Measurements from ENCODE around the gene ALDH1A3.

Gene ALDH1A3

GRCh38 chr15:100859970-100860828 lies 19.4 kb upstream of the ALDH1A3 start:
- no peak overlapping the region for H3K27ac ChIP-seq (ENCODE audit: insufficient read depth, low read length, poor library complexity, severe bottlenecking)

GRCh38 chr15:100860829-100861510 lies 18.7 kb upstream of the ALDH1A3 start:
- Histone ChIP-seq H3K27ac (ENCODE audit: insufficient read depth, low read length, poor library complexity, severe bottlenecking) (no peak overlapping the region), H3K27me3 (replicated peaks; ENCODE audit: control insufficient read depth, insufficient read depth, low read length, poor library complexity, severe bottlenecking) (no peaks in the 10 kb centered on the region), H3K4me1 (ENCODE audit: control insufficient read depth, insufficient read depth, low read length, poor library complexity, severe bottlenecking) (no peaks in the 10 kb centered on the region), H3K9me3 (ENCODE audit: control insufficient read depth, low read length) (no peaks in the 10 kb centered on the region), H3K36me3 (ENCODE audit: control insufficient read depth, insufficient read depth, low read length) (no peaks in the 10 kb centered on the region), H3K4me3 (ENCODE audit: insufficient read depth, low read depth, low read length, poor library complexity, severe bottlenecking) (no peak overlapping the region)
- DNase-seq = no peak

More at GRCh38 chr15:100859970-100860828, 19.4 kb upstream of the ALDH1A3 start:
- Histone ChIP-seq H3K27me3 (replicated peaks; ENCODE audit: control insufficient read depth, insufficient read depth, low read length, poor library complexity, severe bottlenecking) (no peaks in the 10 kb centered on the region), H3K36me3 (ENCODE audit: control insufficient read depth, insufficient read depth, low read length) (no peaks in the 10 kb centered on the region), H3K9me3 (ENCODE audit: control insufficient read depth, low read length) (no peaks in the 10 kb centered on the region), H3K4me3 (ENCODE audit: insufficient read depth, low read depth, low read length, poor library complexity, severe bottlenecking) (no peak overlapping the region), H3K4me1 (ENCODE audit: control insufficient read depth, insufficient read depth, low read length, poor library complexity, severe bottlenecking) (no peaks in the 10 kb centered on the region)
- DNase-seq = no peak

- Histone ChIP-seq H3K27ac (ENCODE audit: insufficient read depth, low read length, poor library complexity, severe bottlenecking) (no peak overlapping the region), H3K36me3 (ENCODE audit: control insufficient read depth, insufficient read depth, low read length) (no peaks in the 10 kb centered on the region), H3K9me3 (ENCODE audit: control insufficient read depth, low read length) (no peaks in the 10 kb centered on the region), H3K27me3 (replicated peaks; ENCODE audit: control insufficient read depth, insufficient read depth, low read length, poor library complexity, severe bottlenecking) (no peaks in the 10 kb centered on the region), H3K4me1 (ENCODE audit: control insufficient read depth, insufficient read depth, low read length, poor library complexity, severe bottlenecking) (no peaks in the 10 kb centered on the region), H3K4me3 (ENCODE audit: insufficient read depth, low read depth, low read length, poor library complexity, severe bottlenecking) (no peak overlapping the region)
- DNase-seq = no peak
Observed at GRCh38 chr15:100861511-100861991, 18.1 kb upstream of the ALDH1A3 start.

- no peak for DNase-seq
- Histone ChIP-seq H3K36me3 (ENCODE audit: control insufficient read depth, insufficient read depth, low read length) (no peaks in the 10 kb centered on the region), H3K4me3 (ENCODE audit: insufficient read depth, low read depth, low read length, poor library complexity, severe bottlenecking) (no peak overlapping the region), H3K9me3 (ENCODE audit: control insufficient read depth, low read length) (no peaks in the 10 kb centered on the region), H3K4me1 (ENCODE audit: control insufficient read depth, insufficient read depth, low read length, poor library complexity, severe bottlenecking) (no peaks in the 10 kb centered on the region), H3K27ac (ENCODE audit: insufficient read depth, low read length, poor library complexity, severe bottlenecking) (no peak overlapping the region), H3K27me3 (replicated peaks; ENCODE audit: control insufficient read depth, insufficient read depth, low read length, poor library complexity, severe bottlenecking) (no peaks in the 10 kb centered on the region)
Observed at GRCh38 chr15:100862162-100862561, 17.5 kb upstream of the ALDH1A3 start.

GRCh38 chr15:100863075-100863795 lies 16.4 kb upstream of the ALDH1A3 start:
- no peaks in the 10 kb centered on the region for H3K4me1 ChIP-seq (ENCODE audit: control insufficient read depth, insufficient read depth, low read length, poor library complexity, severe bottlenecking)
- H3K36me3 ChIP-seq (ENCODE audit: control insufficient read depth, insufficient read depth, low read length) = no peaks in the 10 kb centered on the region
- H3K9me3 ChIP-seq (ENCODE audit: control insufficient read depth, low read length) = no peaks in the 10 kb centered on the region
- no peak overlapping the region for H3K27ac ChIP-seq (ENCODE audit: insufficient read depth, low read length, poor library complexity, severe bottlenecking)
- H3K27me3 ChIP-seq (replicated peaks; ENCODE audit: control insufficient read depth, insufficient read depth, low read length, poor library complexity, severe bottlenecking) = no peaks in the 10 kb centered on the region
- no peak for DNase-seq
- H3K4me3 ChIP-seq (ENCODE audit: insufficient read depth, low read depth, low read length, poor library complexity, severe bottlenecking) = no peak overlapping the region

GRCh38 chr15:100863796-100864267 lies 15.8 kb upstream of the ALDH1A3 start:
- no peaks in the 10 kb centered on the region for H3K4me1 ChIP-seq (ENCODE audit: control insufficient read depth, insufficient read depth, low read length, poor library complexity, severe bottlenecking)
- no peaks in the 10 kb centered on the region for H3K27me3 ChIP-seq (replicated peaks; ENCODE audit: control insufficient read depth, insufficient read depth, low read length, poor library complexity, severe bottlenecking)
- no peaks in the 10 kb centered on the region for H3K36me3 ChIP-seq (ENCODE audit: control insufficient read depth, insufficient read depth, low read length)
- no peak for DNase-seq
- H3K4me3 ChIP-seq (ENCODE audit: insufficient read depth, low read depth, low read length, poor library complexity, severe bottlenecking) = no peak overlapping the region
- H3K27ac ChIP-seq (ENCODE audit: insufficient read depth, low read length, poor library complexity, severe bottlenecking) = no peak overlapping the region
- no peaks in the 10 kb centered on the region for H3K9me3 ChIP-seq (ENCODE audit: control insufficient read depth, low read length)

- no peaks in the 10 kb centered on the region for H3K4me1 ChIP-seq (ENCODE audit: control insufficient read depth, insufficient read depth, low read length, poor library complexity, severe bottlenecking)
- H3K27ac ChIP-seq (ENCODE audit: insufficient read depth, low read length, poor library complexity, severe bottlenecking) = no peak overlapping the region
- H3K9me3 ChIP-seq (ENCODE audit: control insufficient read depth, low read length) = no peaks in the 10 kb centered on the region
- H3K4me3 ChIP-seq (ENCODE audit: insufficient read depth, low read depth, low read length, poor library complexity, severe bottlenecking) = no peak overlapping the region
- H3K36me3 ChIP-seq (ENCODE audit: control insufficient read depth, insufficient read depth, low read length) = no peaks in the 10 kb centered on the region
- no peaks in the 10 kb centered on the region for H3K27me3 ChIP-seq (replicated peaks; ENCODE audit: control insufficient read depth, insufficient read depth, low read length, poor library complexity, severe bottlenecking)
- no peak for DNase-seq
Observed at GRCh38 chr15:100866386-100867330, 13.0 kb upstream of the ALDH1A3 start.

GRCh38 chr15:100867433-100867832 lies 12.2 kb upstream of the ALDH1A3 start:
- Histone ChIP-seq H3K36me3 (ENCODE audit: control insufficient read depth, insufficient read depth, low read length) (no peaks in the 10 kb centered on the region), H3K27me3 (replicated peaks; ENCODE audit: control insufficient read depth, insufficient read depth, low read length, poor library complexity, severe bottlenecking) (no peaks in the 10 kb centered on the region), H3K4me1 (ENCODE audit: control insufficient read depth, insufficient read depth, low read length, poor library complexity, severe bottlenecking) (no peaks in the 10 kb centered on the region), H3K27ac (ENCODE audit: insufficient read depth, low read length, poor library complexity, severe bottlenecking) (no peak overlapping the region), H3K4me3 (ENCODE audit: insufficient read depth, low read depth, low read length, poor library complexity, severe bottlenecking) (no peak overlapping the region), H3K9me3 (ENCODE audit: control insufficient read depth, low read length) (no peaks in the 10 kb centered on the region)
- DNase-seq = no peak
